D721Med (cell line): ENCODE results near the gene CLECL1.

Experiments used
- DNase-seq: peaks from one replicate; pipeline ENCODE4 v3.0.0; 2011; ENCODE audit warnings: low spot score; ENCODE audit not compliant: insufficient read length
- FAIRE-seq: peaks from 2 replicates; lab custom pipeline; 2011; peaks lifted over from hg19 to GRCh38; lab: Jason Lieb, UNC
- CTCF ChIP-seq: IDR thresholded peaks from 2 replicates; pipeline ENCODE4 v1.5.1; 2012; ENCODE audit warnings: mild to moderate bottlenecking, control low read depth; ENCODE audit not compliant: insufficient read depth; ENCODE audit errors: missing control alignments

Gene CLECL1

GRCh38 chr12:9761419-9761781 is 28.5 kb upstream of the CLECL1 start:
- TF ChIP-seq CTCF, result no peak
- DNase-seq, result no peak
- FAIRE-seq, result no peak

- TF ChIP-seq CTCF, result no peak
- FAIRE-seq, result no peak
- no peak for DNase-seq
These were observed 28.0 kb upstream of the CLECL1 start, which contains the start of gene CD69 for GRCh38 chr12:9760699-9761418. Gene CD69, minus strand, starts transcription at chr12:9760901. Its CDS starts 81 bp downstream, at chr12:9760820.

GRCh38 chr12:9760120-9760519 is 27.2 kb upstream of the CLECL1 start:
- FAIRE-seq, result no peak
- TF ChIP-seq CTCF, result no peak
- DNase-seq, result no peak

GRCh38 chr12:9759694-9760093 is 26.8 kb upstream of the CLECL1 start:
- DNase-seq (no peak), FAIRE-seq (no peak)
- no peak for TF ChIP-seq CTCF

GRCh38 chr12:9758119-9758518 is 25.2 kb upstream of the CLECL1 start:
- no peak for TF ChIP-seq CTCF
- DNase-seq (no peak), FAIRE-seq (no peak)

GRCh38 chr12:9757433-9758025 is 24.6 kb upstream of the CLECL1 start:
- TF ChIP-seq CTCF, result no peak
- FAIRE-seq, result no peak
- DNase-seq, result no peak

GRCh38 chr12:9756706-9757105 is 23.8 kb upstream of the CLECL1 start:
- DNase-seq (no peak), FAIRE-seq (no peak)
- TF ChIP-seq CTCF, result no peak
